Measurements from ENCODE around the gene INO80D. TPM values are rescaled to one million over a fixed set of nuclear protein-coding genes. Genes with fewer than 3 reads are reported as not detected.
"Not testable (repeated sequence)": the region's sequence is repeated elsewhere in the genome, so short reads cannot be mapped to it uniquely, and the experiment has no call there.

Gene INO80D
- total RNA-seq, 1 donor from 2014 or later, result 15.3 TPM

DNA sequence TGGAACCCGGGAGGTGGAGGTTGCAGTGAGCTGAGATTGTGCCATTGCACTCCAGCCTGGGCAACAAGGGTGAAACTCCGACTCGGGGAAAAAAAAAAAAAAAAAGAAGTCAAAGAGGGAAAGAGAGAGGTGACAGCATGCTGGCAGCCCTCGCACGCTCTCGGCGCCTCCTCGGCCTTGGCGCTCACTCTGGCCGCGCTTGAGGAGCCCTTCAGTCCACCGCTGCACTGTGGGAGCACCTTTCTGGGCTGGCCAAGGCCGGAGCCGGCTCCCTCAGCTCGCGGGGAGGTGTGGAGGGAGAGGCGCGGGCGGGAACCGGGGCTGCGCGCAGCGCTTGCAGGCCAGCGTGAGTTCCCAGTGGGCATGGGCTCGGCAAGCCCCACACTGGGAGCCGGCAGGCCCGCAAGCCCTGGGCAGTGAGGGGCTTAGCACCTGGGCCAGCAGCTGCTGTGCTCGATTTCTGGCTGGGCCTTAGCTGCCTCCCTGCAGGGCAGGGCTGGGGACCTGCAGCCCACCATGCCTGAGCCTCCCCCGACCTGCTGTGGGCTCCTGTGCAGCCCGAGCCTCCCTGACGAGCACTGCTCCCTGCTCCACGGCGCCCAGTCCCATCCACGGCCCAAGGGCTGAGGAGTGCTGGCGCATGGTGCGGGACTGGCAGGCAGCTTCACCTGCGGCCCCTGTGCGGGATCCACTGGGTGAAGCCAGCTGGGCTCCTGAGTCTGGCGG is 108.9 kb downstream of the INO80D start:
- DNase-seq (ENCODE audit: low read depth), result not testable (repeated sequence)

DNA sequence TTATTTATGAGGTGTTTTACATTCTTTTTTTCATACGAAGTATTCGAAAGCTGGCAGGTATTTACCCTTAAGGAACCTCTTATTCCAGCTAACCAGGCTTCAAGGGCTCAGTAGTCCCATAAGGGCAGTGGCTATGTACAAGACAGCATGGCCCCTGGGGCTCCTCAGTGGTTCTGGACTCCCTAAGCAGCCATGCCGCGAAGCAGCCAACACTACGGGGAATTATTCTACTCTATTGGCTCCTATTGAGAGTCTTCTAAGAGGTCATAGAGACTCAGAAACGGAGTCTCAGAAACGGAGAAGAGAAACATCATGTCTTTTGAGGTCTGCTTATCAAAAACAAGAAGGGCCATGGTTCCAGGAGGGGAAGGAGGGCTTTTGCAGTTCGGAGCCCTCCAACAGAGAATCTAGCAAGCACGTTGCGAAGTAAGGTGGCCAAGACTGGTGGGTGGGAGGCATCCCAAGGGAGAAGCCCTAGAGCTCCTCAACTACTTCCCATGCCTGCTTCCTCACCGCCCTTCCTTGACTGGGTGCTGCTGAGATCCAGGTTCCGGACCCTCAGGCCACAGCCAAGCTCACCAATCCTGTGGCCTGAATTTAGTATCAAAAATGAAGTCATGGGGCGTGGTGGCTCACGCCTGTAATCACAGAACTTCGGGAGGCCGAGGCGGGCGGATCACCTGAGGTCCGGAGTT is 109.7 kb downstream of the INO80D start:
- no peak for DNase-seq (ENCODE audit: low read depth)

DNA sequence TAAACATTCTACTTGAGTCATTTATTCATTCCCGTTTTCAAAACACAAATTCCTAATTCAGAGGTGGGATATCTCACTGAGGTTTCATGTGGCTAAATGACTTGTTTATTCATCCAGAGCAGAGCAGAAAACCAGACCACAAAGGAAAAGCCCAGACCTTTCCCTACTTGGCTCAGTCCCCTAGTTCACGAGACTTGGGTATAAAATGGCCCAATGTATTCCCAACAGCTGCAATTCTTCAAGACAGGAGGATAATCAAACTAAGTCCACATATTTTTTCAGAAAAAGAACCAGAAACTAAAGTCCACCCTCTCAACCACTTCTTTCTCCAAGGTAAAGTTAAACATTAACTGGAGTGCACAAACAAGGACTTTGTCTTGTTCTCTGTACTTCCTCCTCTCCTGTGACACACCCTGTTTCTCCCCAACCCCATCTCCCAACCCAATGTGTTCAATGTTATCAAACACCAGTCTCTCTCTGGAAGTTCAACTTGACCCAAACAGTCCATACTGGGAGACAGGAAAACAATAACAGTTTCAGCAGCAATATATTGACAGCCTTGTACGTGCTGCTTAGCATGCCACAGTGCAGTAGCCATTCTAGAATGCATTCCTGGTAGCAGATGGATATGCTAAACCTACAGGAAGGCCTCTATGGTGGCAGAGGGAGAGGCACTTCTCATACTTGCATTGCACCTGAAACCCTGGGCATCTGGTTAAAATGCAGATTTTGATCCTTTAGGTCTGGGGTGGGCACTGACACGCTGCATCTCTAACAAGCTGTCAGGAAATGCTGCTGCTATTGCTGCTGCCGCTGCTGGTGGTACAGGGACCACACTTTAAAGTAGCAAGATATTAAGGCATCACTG is 110.7 kb downstream of the INO80D start:
- peak; percentile 92 for DNase-seq (ENCODE audit: low read depth)

DNA sequence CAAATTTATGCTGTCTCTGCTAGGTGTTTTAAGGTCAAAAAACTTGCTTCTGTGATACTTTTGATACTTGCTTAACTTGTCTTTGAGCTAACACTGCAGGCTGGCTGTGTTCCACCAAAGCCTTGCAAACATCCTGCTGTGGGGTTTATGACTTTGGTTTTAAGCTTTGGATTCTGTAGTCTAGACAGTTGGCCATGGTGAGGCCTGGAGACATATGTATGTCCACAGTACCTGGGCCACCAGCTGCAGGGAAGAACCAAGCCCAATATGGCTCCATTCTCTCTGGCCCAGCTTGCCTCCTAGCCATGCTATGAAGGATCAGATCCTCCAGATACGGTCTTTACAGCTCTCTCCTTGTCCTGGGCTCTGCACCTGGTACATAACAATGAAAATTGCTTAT is 113.9 kb downstream of the INO80D start:
- DNase-seq (ENCODE audit: low read depth), result peak; percentile 8

DNA sequence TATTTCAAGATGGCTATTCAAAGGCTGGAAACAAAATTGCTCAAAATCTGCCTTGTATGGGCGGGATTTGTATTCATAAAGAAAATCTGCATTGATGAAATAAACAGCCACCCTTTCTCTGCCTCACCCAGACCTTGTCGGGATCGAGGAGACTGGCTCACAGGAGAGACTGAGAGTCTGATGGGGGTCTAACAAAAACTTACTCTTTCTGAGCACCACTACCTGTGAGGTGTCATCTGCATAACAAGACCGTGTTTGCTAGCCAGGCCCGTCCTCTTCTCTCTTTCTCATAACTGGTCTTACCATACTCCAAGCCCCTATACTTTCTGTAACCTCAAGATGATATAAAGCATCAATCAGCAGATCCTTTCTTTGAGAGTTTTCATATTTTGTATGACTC is 115.6 kb downstream of the INO80D start:
- DNase-seq (ENCODE audit: low read depth), result no peak

DNA sequence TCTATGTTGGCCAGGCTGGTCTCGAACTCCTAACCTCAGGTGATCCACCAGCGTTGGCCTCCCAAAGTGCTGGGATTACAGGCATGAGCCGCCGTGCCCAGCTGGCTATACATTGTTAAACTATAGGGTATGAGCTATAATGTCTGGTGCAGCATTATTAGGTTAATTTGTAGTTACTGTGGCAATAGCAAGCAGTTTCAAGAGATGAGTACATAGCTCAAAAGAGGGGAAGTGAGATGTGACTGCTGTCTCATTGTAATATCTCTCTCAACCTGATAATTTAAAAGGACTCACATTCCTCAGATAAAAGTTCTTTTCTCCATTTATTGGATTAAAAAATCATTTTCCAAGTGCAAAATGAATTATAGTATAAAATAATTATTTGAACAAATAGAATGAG is 116.4 kb downstream of the INO80D start:
- DNase-seq (ENCODE audit: low read depth), result no peak

DNA sequence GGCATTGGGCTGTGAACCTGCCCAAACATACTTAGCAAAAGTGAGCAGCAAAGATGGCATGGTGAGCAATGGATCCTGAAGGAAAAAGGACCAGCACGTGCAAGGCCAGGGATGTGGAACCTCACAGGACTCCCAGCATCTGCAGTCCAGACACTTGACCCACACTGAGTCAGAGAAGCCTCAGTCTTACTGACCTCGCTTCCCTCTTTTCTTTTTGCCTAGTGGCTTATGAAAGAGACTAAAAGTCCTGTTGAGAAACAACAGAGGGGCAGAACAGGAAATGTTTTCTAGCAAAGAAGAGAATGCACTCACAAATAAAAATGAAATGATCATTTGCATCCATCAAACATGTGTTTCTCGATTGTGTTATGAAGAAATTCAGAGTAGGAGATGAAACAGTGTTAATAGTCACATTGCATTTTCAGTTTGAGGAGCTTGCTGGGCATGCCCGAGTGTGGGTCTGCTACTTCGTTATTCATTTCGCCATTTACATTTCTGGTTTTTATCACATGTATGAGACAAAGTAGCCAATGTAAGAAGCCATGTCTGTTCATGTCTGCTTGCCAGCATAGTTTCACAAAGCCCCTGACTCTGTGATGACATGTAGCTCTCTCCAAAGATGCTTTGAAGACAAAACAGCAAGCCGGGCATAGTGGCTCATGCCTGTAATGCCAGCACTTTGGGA is 118.4 kb downstream of the INO80D start:
- peak; percentile 54 for DNase-seq (ENCODE audit: low read depth)

DNA sequence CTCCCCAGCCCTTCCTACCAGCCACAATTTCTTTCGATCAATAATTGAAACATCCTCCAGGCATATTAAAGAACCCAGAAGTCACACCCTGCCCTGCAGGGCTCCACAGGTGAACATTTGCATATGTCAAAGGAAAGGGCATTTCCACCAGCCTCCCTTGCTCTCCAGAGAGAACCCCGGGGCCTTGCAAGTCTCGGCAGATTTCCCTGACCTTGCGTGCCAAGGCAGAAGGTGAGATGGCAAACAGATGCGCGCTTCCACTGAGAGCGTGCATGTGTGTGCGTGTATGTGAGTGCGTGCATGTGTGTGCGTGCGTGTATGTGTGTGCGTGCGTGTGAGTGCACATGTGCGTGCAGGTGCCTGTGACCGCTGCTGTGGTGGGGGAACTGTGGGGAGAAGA is 120.3 kb downstream of the INO80D start:
- no peak for DNase-seq (ENCODE audit: low read depth)

DNA sequence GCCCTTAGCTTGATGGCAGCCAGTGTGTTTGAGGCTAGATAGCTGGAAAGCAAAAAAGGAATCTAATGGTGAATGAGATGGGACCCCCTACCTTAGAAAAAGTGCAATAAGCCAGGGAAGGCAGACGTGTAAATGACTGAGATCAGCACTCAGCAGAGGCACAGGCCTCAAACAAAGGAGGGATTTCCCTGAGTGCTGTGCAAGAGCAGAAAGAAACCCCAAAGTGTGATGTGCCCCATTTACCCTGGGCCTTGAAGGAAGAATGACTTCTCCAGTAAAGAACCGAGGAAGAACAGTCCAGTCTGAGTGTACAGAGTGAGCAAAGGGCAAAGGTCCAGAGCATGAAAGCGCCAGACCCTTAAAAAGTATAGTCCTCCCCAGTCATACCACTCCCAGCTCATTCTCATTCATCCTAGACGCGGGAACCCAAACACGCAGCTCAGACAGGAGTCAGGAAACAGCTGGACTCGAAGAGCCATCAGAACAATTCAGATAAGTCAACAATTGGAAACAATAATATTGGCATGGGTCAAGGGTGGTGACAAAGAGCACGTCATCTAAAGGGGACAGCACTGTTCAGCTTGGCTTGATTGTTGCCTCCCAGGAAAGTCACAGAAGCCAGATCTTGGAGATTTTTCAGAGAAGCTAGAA is 121.7 kb downstream of the INO80D start:
- DNase-seq (ENCODE audit: low read depth), result no peak

DNA sequence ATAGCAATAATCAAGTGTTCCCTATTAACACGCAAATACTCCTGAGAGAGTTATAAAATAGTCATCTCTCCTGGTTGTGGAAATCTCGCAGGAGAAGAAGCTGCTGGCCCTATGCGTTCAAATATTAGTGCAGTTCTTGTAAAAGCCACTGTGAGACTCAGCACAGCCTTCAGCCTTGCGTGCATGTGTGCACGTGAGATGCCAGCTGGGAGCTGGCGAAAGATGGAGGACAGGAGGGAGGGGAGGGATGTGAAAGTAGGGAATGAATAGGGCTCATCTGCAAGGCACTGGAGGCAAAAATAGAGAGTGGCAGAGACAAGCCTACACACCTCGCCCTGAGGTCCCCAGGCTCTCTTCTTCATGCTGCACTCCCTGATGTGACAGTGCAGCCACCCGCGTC is 126.5 kb downstream of the INO80D start:
- DNase-seq (ENCODE audit: low read depth), result no peak

DNA sequence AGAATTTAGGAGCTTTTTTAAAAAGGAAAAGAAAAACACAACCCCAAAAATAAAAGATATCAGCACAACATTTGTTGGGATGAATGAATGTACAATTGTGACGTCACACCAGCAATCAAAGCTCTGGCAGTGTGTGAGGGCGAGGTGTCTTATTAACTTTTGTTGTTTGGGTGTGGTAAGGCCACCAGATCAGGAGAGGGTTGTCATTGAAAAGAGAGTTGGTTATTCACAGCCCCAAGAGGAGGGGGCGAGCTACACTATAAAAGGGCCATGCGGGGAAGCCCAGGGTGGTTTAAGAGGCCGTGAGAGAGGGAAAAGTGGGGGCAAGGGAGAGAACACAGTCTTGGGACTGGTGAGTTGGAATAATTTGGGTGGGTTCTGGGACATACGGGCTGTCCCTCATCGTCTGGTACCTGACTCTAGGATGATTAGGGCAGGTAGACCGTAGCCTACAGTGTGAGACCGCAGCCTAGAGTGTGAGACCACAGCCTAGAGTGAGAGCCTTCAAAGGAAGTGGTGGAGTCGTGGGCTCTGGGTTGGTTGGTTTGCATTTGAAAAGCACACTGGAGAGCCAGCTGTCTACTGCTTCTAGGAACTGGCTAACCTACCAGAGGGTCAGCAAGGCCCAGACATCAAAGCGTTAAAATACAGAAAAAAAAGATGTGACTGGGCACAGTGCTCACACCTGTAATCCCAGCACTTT is 128.4 kb downstream of the INO80D start:
- DNase-seq (ENCODE audit: low read depth), result no peak

DNA sequence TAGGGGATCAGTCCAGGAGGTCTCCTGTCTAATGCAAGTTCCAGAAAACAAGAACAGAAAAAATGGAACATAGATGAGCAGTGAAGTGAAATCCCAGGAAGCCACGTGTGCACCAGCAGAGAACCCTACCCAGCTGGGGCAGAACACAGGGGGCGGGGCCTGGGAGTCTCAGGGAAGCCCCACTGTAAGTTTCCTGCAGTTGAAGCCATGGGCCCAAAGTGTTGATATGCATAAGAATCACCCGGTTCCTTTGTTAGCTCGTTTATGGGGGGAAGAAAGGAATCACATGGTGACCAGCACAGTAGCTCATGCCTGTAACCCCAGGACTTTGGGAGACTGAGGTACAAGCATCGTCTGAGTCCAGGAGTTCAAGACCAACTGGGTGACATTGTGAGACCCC is 131.3 kb downstream of the INO80D start:
- DNase-seq (ENCODE audit: low read depth), result no peak

DNA sequence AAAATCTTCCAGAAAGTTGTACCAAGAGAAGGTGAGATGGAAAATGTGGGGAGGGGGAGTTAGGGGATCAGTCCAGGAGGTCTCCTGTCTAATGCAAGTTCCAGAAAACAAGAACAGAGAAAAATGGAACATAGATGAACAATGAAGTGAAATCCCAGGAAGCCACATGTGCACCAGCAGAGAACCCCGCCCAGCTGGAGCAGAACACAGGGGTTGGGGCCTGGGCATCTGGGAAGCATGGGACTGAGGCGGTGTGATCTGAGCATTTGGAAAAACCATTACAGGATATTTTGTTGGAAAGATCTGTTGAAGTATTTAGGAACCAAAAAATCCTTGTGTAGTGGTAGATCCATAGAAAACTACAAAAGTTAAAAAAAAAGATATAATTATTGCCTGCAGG is 133.7 kb downstream of the INO80D start:
- no peak for DNase-seq (ENCODE audit: low read depth)

DNA sequence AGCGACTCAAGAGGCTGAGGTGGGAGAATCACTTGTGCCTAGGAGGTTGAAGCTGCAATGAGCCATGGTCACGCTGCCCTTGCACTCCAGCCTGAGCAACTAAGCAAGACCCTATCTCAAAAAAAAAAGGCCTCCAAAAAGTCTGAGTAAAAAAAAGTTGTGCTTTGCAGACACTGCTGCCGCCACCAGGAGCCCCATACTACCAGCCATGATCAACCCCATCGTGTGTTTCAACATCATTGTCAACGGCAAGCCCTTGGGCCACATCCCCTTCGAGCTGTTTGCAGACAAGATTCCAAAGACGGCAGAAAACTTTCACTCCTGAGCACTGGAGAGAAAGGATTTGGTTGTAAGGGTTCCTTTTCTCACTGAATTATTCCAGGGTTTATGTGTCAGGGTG is 137.1 kb downstream of the INO80D start:
- DNase-seq (ENCODE audit: low read depth), result no peak

DNA sequence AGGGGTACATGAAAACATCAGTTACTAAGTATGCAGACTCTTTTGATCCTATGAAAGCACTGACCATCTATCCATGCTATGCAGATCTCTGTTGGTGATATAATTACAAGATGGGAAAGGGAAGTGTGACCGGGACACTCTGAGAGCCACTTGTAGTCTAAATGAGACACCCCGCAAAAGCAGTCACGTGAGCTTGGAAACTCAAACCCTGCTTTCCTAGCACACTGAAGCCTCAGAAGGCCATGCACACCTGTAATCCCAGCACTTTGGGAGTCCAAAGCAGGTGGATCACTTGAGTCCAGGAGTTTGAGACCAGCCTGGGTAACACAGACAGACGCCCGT is 137.5 kb downstream of the INO80D start:
- no peak for DNase-seq (ENCODE audit: low read depth)

DNA sequence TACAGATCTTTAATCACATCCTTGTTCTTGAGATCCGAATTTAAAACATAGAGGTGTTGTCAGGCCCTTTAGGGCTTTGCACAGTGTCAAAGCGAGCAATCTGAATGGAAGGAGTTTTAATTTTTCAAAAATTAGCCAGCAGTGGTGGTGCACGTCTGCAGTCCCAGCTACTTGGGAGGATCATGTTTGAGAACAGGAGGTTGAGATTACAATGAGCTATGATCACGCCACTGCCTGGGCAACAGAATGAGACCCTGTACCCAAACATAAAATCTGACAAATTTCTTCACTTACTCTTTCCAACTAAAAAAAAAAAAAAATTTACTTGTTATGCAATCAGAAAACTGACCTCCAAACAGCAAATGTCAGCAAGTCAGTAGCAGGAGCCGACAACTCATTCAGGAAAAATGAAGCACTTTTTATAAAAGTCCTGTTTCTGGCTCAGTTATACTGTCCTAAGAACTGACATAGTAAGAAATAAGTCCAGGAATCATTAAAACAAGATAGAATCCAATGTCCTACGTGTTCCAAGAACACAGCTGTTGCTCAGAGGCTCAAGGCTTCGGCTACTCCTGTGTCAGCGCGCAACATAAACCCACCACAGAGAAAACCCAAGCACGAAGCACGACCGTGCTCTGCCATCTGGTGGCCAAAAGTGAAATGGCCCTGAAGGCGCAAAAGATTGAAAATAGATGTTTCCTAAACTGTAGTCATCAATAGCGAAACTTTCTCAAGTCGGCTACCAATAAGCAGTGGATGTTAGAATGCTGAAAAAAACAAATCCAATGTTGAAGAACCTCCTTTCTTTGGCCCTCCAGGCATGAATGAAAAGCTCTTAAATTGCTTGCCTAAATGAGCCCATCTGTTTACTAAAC is 138.1 kb downstream of the INO80D start:
- DNase-seq (ENCODE audit: low read depth), result peak; percentile 55

DNA sequence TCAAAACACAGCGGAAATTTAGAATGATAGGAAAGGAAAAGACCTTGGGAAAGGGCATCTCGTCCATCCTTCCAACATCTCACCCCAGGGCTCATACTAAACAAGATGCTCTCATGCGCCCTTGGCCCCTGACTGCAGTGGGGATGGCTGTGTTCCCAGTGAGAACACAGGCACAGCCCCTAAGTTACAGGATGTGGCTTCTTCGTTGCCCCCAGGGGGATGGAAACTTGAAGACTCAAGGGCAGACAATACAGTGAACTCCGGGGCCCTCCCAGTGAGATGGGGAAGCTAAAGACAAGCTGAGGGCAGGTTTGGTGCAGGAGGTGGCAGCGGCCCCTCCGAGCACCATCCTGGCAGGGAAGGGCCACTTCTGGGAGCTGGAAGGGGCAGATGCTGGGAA is 139.7 kb downstream of the INO80D start:
- no peak for DNase-seq (ENCODE audit: low read depth)
